Omental fat pad (tissue), 4 donors: ENCODE data around the gene PLAAT4. TPM values are rescaled to one million over a fixed set of nuclear protein-coding genes. Genes with fewer than 3 reads are reported as not detected.

ENCODE experiments used
- ATAC-seq: fragments of 150-250 bp; one replicate; pipeline ENCODE4 v1.9.1; 2016; ENCODE audit warnings: mild to moderate bottlenecking, moderate library complexity; ENCODE audit not compliant: low FRiP score
- DNase-seq: peaks from one replicate; pipeline ENCODE4 v3.0.0-alpha.2; 2019; ENCODE audit warnings: low spot score
- CTCF ChIP-seq, 3 donors: fragments of 450-650 bp; IDR thresholded peaks; one replicate each; pipeline ENCODE4 v1.5.1; 2016 to 2017; ENCODE audit warnings: antibody characterized with exemption in 3 of 3, mild to moderate bottlenecking in 3 of 3, moderate library complexity in 2 of 3
- total RNA-seq, 4 donors: library from RNA; depleted of rRNA; stranded (reverse); fragments of >200 nt; gene quantifications; one replicate each; pipeline ENCODE4 v1.1.0, GENCODE V29; 2016

Gene PLAAT4
- total RNA-seq, 4 donors from 2014 or later, result 26.3 to 91.2 (median 32.6) TPM

GRCh38 chr11:63492441-63492840, 44.2 kb upstream of the PLAAT4 start:
- no peak for DNase-seq
- ATAC-seq, result no peak

GRCh38 chr11:63493127-63493526, 43.5 kb upstream of the PLAAT4 start:
- ATAC-seq (no peak), DNase-seq (no peak)
- no peak for TF ChIP-seq CTCF (IDR thresholded peaks at IDR 0.05)

More at GRCh38 chr11:63492441-63492840, 44.2 kb upstream of the PLAAT4 start:
- TF ChIP-seq CTCF (IDR thresholded peaks at IDR 0.05), result no peak

GRCh38 chr11:63494975-63495374, 41.6 kb upstream of the PLAAT4 start:
- TF ChIP-seq CTCF (IDR thresholded peaks at IDR 0.05), result no peak
- no peak for ATAC-seq
- no peak for DNase-seq

GRCh38 chr11:63499874-63500273, 36.7 kb upstream of the PLAAT4 start:
- DNase-seq (no peak), ATAC-seq (no peak)
- TF ChIP-seq CTCF (IDR thresholded peaks at IDR 0.05), result no peak

- no peak for DNase-seq
- no peak for ATAC-seq
- no peak for TF ChIP-seq CTCF (IDR thresholded peaks at IDR 0.05)
Measured at GRCh38 chr11:63501236-63501635, 35.4 kb upstream of the PLAAT4 start.

- ATAC-seq (no peak), DNase-seq (no peak)
- no peak for TF ChIP-seq CTCF (IDR thresholded peaks at IDR 0.05)
Measured at GRCh38 chr11:63502252-63502820, 34.3 kb upstream of the PLAAT4 start.

- TF ChIP-seq CTCF (IDR thresholded peaks at IDR 0.05), result no peak
- ATAC-seq (no peak), DNase-seq (no peak)
Measured at GRCh38 chr11:63503492-63503891, 33.1 kb upstream of the PLAAT4 start.
